Liver (tissue), 9 donors: ENCODE results near the gene CASZ1. TPM values are rescaled to one million over a fixed set of nuclear protein-coding genes. Genes with fewer than 3 reads are reported as not detected.

Experiments used
- DNase-seq: peaks from one replicate; pipeline ENCODE4 v3.0.0-alpha.2; 2017; ENCODE audit warnings: low spot score
- H3K27ac ChIP-seq, 2 donors: one replicate each; pipeline ENCODE4 v1.7.0; 2013; ENCODE audit warnings: inconsistent platforms in 2 of 2, low read length in 2 of 2, control low read depth in 1 of 2, low read depth in 1 of 2, mild to moderate bottlenecking in 1 of 2
- H3K27me3 ChIP-seq, 4 donors: one replicate each; pipeline versions ENCODE4 v1.6.1 to v1.7.0; 2013; ENCODE audit warnings: low read length in 3 of 4, inconsistent platforms in 1 of 4, mild to moderate bottlenecking in 1 of 4, moderate library complexity in 1 of 4; ENCODE audit not compliant: control insufficient read depth in 4 of 4, insufficient read depth in 4 of 4
- H3K36me3 ChIP-seq, 4 donors: one replicate each; pipeline versions ENCODE4 v1.6.1 to v1.7.0; 2013; ENCODE audit warnings: low read length in 3 of 4, mild to moderate bottlenecking in 3 of 4, low read depth in 1 of 4, moderate library complexity in 1 of 4; ENCODE audit not compliant: control insufficient read depth in 4 of 4, insufficient read depth in 3 of 4
- H3K4me1 ChIP-seq, 4 donors: one replicate each; pipeline versions ENCODE4 v1.6.1 to v1.7.0; 2013; ENCODE audit warnings: low read length in 3 of 4, mild to moderate bottlenecking in 3 of 4, moderate library complexity in 1 of 4; ENCODE audit not compliant: control insufficient read depth in 4 of 4, insufficient read depth in 4 of 4
- H3K4me3 ChIP-seq, 3 donors: one replicate each; pipeline versions ENCODE4 v1.6.1 to v1.7.0; 2013; ENCODE audit warnings: low read length in 3 of 3, control low read depth in 1 of 3, low read depth in 1 of 3, mild to moderate bottlenecking in 1 of 3
- H3K9ac ChIP-seq, 2 donors: one replicate each; pipeline ENCODE4 v1.7.0; 2013; ENCODE audit warnings: low read length in 2 of 2, mild to moderate bottlenecking in 2 of 2, moderate library complexity in 2 of 2, control low read depth in 1 of 2, low read depth in 1 of 2
- H3K9me3 ChIP-seq, 4 donors: one replicate each; pipeline versions ENCODE4 v1.6.1 to v1.7.0; 2013; ENCODE audit warnings: low read length in 3 of 4; ENCODE audit not compliant: control insufficient read depth in 4 of 4
- EGR1 ChIP-seq, 2 donors: IDR thresholded peaks; 2 replicates each; pipeline ENCODE4 v1.6.1; 2016 to 2018; ENCODE audit warnings: antibody characterized with exemption in 2 of 2, low read depth in 2 of 2
- FOXA1 ChIP-seq: IDR thresholded peaks from 2 replicates; pipeline ENCODE4 v1.6.1; 2016; ENCODE audit warnings: antibody characterized with exemption
- FOXA2 ChIP-seq: IDR thresholded peaks from 2 replicates; pipeline ENCODE4 v1.6.1; 2016; ENCODE audit warnings: antibody characterized with exemption
- GABPA ChIP-seq, 2 donors: IDR thresholded peaks in 1 of 2; conservative IDR thresholded peaks in 1 of 2; 2 replicates each; pipeline ENCODE4 v1.6.1; 2016; ENCODE audit warnings: antibody characterized with exemption in 2 of 2, mild to moderate bottlenecking in 1 of 2, moderate library complexity in 1 of 2
- HNF4A ChIP-seq, 2 donors: conservative IDR thresholded peaks; 2 replicates each; pipeline ENCODE4 v1.6.1; 2016; ENCODE audit warnings: antibody characterized with exemption in 2 of 2, mild to moderate bottlenecking in 2 of 2
- HNF4G ChIP-seq: IDR thresholded peaks from 2 replicates; pipeline ENCODE4 v1.6.1; 2016; ENCODE audit warnings: antibody characterized with exemption
- JUND ChIP-seq, 2 donors: IDR thresholded peaks; 2 replicates each; pipeline ENCODE4 v1.6.1; 2016; ENCODE audit warnings: antibody characterized with exemption in 2 of 2
- RAD21 ChIP-seq, 2 donors: IDR thresholded peaks; 2 replicates each; pipeline ENCODE4 v1.6.1; 2016; ENCODE audit warnings: antibody characterized with exemption in 2 of 2, mild to moderate bottlenecking in 2 of 2
- RXRA ChIP-seq, 2 donors: IDR thresholded peaks; 2 replicates each; pipeline ENCODE4 v1.6.1; 2017 to 2018; ENCODE audit warnings: antibody characterized with exemption in 2 of 2, mild to moderate bottlenecking in 1 of 2
- TAF1 ChIP-seq: conservative IDR thresholded peaks from 2 replicates; pipeline ENCODE4 v1.6.1; 2016; ENCODE audit warnings: antibody characterized with exemption, mild to moderate bottlenecking
- WGBS: extraction: QIAGEN DNeasy Blood & Tissue Kit; methylation state at CpG from one replicate; pipeline ENCODE4 v1.1.7; 2013; 5-methylcytosine and 5-hydroxymethylcytosine counted together
- polyA plus RNA-seq, 2 donors: library from polyadenylated mRNA; stranded (reverse) in 1 of 2; unstranded in 1 of 2; fragments of 200-250 nt in 1 of 2; fragments of >200 nt in 1 of 2; fragmentation: Nextera tagmentation in 1 of 2; extraction: Ambion mirVana in 1 of 2; gene quantifications; one replicate each; pipeline versions ENCODE4 v1.2.1 to v1.2.3, GENCODE V29; 2013 to 2015
- total RNA-seq, 2 donors: library from RNA; depleted of rRNA; stranded (reverse); fragments of >200 nt; gene quantifications; one replicate each; pipeline ENCODE4 v1.2.3, GENCODE V29; 2014
- TF ChIP-seq, protein P1 (sequence below): IDR thresholded peaks from 2 replicates; pipeline ENCODE4 v1.6.1; 2016; ENCODE audit warnings: antibody characterized with exemption
- TF ChIP-seq, protein P2 (sequence below): fragments of 150-350 bp; IDR thresholded peaks from 2 replicates; pipeline ENCODE4 v1.5.1; 2017; ENCODE audit warnings: improper control_type of control experiment, low read depth, low read length; ENCODE audit not compliant: missing input control
- TF ChIP-seq, protein P3 (sequence below): IDR thresholded peaks from 2 replicates; pipeline ENCODE4 v1.6.1; 2016; ENCODE audit warnings: antibody characterized with exemption, mild to moderate bottlenecking
- TF ChIP-seq, protein P4 (sequence below): IDR thresholded peaks from 2 replicates; pipeline ENCODE4 v1.6.1; 2016; ENCODE audit warnings: antibody characterized with exemption
- donor health status: healthy.
- donor health status: healthy.
- donor health status: healthy.
- donor health status: healthy.
- donor health status: healthy.

CASZ1 gene
- total and polyA plus RNA-seq, 4 donors: 1.0 to 3.5 (median 1.9) TPM

DNA sequence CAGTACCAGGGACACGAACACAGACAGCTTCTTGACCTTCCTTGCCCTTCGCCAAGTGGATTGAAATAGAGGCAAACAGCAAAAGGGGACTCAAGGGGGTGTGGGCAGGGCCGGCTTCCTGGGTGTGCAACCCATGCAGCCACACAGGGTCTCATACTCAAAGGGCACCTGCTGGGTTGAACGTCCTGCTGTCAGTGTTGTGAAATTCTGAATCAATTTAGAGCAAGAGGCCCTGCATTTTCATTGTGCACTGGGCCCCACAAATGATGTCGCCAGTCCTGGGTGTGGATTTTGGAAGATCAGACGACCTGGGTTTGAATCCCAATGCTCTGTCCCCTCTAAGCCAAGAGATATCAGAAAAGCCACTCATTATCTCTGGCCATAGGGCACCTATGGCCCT lies 51.1 kb downstream of the CASZ1 start:
- H3K27ac ChIP-seq: peak overlapping the region in 1 of 2 donors; percentile 73
- TF ChIP-seq, protein P1, sequence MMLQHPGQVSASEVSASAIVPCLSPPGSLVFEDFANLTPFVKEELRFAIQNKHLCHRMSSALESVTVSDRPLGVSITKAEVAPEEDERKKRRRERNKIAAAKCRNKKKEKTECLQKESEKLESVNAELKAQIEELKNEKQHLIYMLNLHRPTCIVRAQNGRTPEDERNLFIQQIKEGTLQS: no peak
- TF ChIP-seq, protein P2, sequence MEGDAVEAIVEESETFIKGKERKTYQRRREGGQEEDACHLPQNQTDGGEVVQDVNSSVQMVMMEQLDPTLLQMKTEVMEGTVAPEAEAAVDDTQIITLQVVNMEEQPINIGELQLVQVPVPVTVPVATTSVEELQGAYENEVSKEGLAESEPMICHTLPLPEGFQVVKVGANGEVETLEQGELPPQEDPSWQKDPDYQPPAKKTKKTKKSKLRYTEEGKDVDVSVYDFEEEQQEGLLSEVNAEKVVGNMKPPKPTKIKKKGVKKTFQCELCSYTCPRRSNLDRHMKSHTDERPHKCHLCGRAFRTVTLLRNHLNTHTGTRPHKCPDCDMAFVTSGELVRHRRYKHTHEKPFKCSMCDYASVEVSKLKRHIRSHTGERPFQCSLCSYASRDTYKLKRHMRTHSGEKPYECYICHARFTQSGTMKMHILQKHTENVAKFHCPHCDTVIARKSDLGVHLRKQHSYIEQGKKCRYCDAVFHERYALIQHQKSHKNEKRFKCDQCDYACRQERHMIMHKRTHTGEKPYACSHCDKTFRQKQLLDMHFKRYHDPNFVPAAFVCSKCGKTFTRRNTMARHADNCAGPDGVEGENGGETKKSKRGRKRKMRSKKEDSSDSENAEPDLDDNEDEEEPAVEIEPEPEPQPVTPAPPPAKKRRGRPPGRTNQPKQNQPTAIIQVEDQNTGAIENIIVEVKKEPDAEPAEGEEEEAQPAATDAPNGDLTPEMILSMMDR: no peak
- peak in 1 of 2 donors; percentile 5 for TF ChIP-seq HNF4A (conservative IDR thresholded peaks at IDR 0.05)
- peak in 1 of 2 donors; percentile 24 for TF ChIP-seq RXRA (IDR thresholded peaks at IDR 0.05)
- no peak for TF ChIP-seq JUND (IDR thresholded peaks at IDR 0.05)
- no peak for TF ChIP-seq RAD21 (IDR thresholded peaks at IDR 0.05)
- no peak overlapping the region for H3K4me3 ChIP-seq
- H3K9me3 ChIP-seq: no peaks in the 10 kb centered on the region
- no peak for DNase-seq
- H3K4me1 ChIP-seq: peaks cover 0 to 17% (median 12%) of the 10 kb centered on the region in 4 donors
- no peaks in the 10 kb centered on the region for H3K27me3 ChIP-seq
- H3K9ac ChIP-seq: no peak overlapping the region
- no peaks in the 10 kb centered on the region for H3K36me3 ChIP-seq
- WGBS: 54% methylated on average over 6 of the region's 6 CpGs

DNA sequence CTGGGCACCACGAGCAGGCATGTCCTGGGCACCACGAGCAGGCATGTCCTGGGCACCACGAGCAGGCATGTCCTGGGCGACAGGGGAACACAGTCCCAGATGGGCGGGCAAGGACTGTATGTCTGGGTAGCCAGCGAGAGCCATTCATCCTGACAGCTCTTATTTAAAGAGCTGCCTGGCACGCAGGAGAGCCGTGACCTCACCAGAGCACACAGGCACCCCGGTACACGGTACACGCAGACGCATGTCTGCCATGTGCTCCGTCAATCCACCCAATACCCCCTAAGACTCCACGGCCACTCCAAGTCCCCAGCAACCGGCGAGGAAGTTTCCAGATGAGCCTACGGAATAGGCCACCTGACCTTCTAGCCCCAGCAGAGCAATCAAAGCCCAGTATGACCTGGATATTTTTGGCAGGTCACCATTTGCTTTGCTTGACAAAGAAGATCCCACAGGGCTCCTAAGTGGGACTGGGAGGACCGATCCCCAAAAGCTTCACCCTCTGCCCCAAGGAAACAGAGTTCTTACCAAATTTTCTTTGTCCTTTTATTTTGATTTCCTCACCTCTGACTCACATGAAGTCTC lies 51.7 kb downstream of the CASZ1 start:
- no peak overlapping the region for H3K4me3 ChIP-seq
- no peaks in the 10 kb centered on the region for H3K9me3 ChIP-seq
- WGBS: 87% methylated on average over 18 of the region's 18 CpGs
- peak overlapping the region in 1 of 2 donors; percentile 73 for H3K27ac ChIP-seq
- DNase-seq: no peak
- H3K27me3 ChIP-seq: no peaks in the 10 kb centered on the region
- no peak overlapping the region for H3K9ac ChIP-seq
- H3K36me3 ChIP-seq: no peaks in the 10 kb centered on the region
- H3K4me1 ChIP-seq: peaks cover 0 to 17% (median 12%) of the 10 kb centered on the region in 4 donors
- TF ChIP-seq TAF1 (no peak), GABPA (IDR thresholded peaks at IDR 0.05 in 1 of 2, conservative IDR thresholded peaks at IDR 0.05 in 1 of 2) (no peak), FOXA1 (no peak), JUND (IDR thresholded peaks at IDR 0.05) (no peak), FOXA2 (no peak), EGR1 (IDR thresholded peaks at IDR 0.05; ENCODE audit: low read depth in 2 of 2) (no peak), RXRA (IDR thresholded peaks at IDR 0.05) (no peak), RAD21 (IDR thresholded peaks at IDR 0.05) (no peak), HNF4A (conservative IDR thresholded peaks at IDR 0.05) (no peak), HNF4G (no peak)
- TF ChIP-seq, protein P2: no peak
- TF ChIP-seq, protein P3, sequence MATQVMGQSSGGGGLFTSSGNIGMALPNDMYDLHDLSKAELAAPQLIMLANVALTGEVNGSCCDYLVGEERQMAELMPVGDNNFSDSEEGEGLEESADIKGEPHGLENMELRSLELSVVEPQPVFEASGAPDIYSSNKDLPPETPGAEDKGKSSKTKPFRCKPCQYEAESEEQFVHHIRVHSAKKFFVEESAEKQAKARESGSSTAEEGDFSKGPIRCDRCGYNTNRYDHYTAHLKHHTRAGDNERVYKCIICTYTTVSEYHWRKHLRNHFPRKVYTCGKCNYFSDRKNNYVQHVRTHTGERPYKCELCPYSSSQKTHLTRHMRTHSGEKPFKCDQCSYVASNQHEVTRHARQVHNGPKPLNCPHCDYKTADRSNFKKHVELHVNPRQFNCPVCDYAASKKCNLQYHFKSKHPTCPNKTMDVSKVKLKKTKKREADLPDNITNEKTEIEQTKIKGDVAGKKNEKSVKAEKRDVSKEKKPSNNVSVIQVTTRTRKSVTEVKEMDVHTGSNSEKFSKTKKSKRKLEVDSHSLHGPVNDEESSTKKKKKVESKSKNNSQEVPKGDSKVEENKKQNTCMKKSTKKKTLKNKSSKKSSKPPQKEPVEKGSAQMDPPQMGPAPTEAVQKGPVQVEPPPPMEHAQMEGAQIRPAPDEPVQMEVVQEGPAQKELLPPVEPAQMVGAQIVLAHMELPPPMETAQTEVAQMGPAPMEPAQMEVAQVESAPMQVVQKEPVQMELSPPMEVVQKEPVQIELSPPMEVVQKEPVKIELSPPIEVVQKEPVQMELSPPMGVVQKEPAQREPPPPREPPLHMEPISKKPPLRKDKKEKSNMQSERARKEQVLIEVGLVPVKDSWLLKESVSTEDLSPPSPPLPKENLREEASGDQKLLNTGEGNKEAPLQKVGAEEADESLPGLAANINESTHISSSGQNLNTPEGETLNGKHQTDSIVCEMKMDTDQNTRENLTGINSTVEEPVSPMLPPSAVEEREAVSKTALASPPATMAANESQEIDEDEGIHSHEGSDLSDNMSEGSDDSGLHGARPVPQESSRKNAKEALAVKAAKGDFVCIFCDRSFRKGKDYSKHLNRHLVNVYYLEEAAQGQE: no peak
- TF ChIP-seq, protein P4, sequence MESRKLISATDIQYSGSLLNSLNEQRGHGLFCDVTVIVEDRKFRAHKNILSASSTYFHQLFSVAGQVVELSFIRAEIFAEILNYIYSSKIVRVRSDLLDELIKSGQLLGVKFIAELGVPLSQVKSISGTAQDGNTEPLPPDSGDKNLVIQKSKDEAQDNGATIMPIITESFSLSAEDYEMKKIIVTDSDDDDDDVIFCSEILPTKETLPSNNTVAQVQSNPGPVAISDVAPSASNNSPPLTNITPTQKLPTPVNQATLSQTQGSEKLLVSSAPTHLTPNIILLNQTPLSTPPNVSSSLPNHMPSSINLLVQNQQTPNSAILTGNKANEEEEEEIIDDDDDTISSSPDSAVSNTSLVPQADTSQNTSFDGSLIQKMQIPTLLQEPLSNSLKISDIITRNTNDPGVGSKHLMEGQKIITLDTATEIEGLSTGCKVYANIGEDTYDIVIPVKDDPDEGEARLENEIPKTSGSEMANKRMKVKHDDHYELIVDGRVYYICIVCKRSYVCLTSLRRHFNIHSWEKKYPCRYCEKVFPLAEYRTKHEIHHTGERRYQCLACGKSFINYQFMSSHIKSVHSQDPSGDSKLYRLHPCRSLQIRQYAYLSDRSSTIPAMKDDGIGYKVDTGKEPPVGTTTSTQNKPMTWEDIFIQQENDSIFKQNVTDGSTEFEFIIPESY: no peak
